HG03066 (cell line): ENCODE data around the gene TBC1D22A.

Experiments
- ATAC-seq: cut with Tn5 transposase; IDR thresholded peaks from one replicate; pipeline ENCODE4 v1.9.1; 2021; ENCODE audit warnings: low read depth; ENCODE audit not compliant: unreplicated experiment

TBC1D22A gene

DNA sequence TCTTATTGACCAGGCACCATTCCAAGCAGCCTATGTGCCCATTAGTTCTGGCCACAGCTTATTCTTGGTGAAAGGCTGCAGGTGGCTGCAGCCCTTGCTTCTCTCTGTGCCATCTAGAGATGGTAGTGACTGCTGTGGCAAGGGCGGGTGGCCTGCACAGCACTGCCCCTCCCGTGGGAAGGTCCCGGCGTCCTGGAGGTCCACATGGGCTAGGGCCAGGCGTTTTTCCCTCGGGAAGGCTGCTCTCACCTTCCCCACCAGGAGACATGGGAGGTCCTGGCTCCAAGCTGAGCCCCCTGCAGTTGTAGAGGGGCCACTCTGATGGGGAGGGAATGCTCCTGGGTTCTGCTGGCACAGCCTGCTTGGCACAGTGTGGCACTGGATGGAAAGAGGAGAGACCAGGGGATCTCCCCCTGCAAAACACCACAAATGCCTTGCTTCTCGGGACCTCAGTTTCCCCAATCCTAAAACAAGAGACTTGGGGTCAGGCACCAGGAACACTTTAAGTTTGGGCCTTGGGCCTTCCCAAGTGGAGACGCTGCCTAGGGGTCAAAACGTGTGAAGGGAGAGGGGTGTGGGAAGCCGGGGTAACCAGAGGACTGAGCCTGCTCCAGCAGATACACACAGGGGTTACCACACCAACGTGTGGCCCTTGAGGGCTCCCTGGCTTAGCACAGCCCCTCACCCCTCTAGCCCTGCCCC, 10.0 kb upstream of the TBC1D22A start:
- ATAC-seq, result no peak

GRCh38 chr22:46752988-46753310, 9.5 kb upstream of the TBC1D22A start:
- no peak for ATAC-seq

DNA sequence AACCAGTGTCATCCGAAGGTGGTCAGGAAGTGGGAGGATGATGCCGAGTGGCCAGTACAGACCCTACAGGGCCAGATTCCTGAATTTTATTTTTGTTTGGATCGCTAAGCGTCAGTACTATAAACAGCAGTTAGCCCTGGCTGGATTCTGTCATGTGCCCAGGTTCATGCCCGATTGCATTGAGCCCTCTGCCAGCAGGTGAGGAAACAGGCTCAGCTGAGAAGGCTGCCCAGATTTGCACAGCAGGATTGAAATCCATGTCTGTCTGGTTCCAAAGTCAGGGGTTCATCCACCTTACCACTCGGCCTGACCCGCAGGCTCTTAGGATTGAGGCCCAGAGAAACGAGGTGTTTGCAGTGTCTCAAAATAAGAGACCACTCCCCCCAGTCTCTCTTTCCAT, 9.1 kb upstream of the TBC1D22A start:
- no peak for ATAC-seq

GRCh38 chr22:46753761-46754109, 8.7 kb upstream of the TBC1D22A start:
- no peak for ATAC-seq

DNA sequence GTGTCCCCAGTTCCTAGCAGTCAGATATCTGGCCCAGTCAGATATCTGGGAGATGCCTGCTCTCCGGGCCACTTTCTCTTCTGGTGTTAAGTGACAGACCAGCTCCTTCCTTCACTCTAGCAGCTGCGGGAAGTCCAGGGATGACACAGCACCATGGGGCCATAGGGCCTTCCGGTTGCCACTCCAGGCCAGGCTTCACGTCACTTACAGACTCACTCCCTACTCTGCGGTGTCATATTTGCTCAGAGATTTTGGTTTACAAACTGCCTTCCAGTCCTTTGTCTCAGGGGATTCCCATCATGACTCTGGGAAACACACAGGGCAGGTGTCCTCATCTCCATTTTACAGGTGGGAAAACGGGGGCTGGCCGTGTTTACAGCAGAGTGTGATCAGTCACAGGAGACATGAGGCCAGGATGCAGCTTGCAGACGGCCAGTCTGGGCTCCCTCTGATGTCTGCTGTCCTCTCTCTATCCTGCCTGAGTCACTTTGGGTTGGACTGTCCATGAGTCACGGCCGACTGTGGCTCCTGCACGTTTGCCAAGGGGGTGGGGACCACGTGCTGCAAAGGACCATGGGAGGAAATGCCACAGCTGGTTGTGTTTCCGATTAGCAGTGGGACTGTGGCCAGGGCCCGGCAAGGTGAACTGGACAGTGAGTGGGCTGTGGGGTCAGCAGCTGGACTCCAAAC, 8.2 kb upstream of the TBC1D22A start:
- ATAC-seq, result no peak

DNA sequence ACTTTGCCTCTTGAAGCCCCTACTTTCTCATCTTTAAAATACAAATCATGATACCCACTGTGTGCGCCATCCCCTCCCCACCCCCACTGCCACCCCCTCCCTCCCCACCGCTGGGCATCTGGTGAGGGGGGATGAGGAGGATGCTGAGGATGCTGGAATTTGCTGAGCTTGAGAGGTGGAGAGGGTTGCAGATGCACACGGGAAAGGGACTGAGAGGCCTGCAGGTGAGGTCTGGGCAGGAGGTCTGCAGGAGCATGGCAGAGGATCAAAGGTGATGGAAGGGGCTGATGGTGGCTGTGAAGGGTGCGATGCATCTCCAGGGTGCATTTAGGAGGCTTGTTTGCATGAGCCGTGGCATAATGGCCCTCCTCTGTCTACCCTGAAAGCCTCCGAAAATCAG, 7.6 kb upstream of the TBC1D22A start:
- no peak for ATAC-seq

DNA sequence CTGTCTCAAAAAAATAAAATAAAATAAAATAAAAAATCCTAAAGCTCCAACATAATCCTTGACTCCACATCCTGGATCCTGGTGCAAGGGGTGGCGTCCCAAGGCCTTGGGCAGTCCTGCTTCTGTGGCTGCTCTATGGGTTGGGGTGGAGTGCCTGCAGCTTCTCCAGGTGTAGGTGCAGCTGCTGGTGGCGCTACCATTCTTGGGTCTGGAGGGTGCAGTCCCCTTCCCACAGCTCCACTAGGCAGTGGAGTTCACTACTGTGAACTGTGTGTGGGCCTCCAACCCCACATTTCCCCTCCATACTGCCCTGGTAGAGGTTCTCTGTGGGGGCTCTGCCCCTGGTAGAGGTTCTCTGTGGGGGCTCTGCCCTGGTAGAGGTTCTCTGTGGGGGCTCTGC, 6.9 kb upstream of the TBC1D22A start:
- no peak for ATAC-seq

GRCh38 chr22:46756097-46756496, 6.4 kb upstream of the TBC1D22A start:
- ATAC-seq, result no peak

- no peak for ATAC-seq
Measured at GRCh38 chr22:46757104-46757503, 5.3 kb upstream of the TBC1D22A start.

DNA sequence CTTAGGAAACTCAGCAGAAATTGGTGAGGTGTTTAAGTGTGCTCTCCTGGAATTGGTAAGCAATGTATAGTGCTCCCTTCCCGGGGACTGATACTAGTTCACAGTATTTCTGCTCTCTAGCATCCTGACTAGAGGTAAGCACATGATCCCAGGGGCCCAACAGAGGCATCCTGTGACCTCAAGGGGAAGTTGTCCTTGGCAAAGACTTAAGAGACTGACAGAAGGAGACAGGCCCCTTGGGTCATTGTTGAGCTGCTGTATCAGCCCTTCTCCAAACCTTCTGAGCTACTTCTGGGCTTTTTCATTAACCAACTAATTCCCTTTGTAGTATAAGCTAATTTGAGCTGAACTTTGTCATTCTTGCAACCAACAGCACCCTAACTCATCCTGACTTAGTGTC, 4.3 kb upstream of the TBC1D22A start:
- no peak for ATAC-seq

GRCh38 chr22:46758867-46759290, 3.6 kb upstream of the TBC1D22A start:
- ATAC-seq, result no peak

DNA sequence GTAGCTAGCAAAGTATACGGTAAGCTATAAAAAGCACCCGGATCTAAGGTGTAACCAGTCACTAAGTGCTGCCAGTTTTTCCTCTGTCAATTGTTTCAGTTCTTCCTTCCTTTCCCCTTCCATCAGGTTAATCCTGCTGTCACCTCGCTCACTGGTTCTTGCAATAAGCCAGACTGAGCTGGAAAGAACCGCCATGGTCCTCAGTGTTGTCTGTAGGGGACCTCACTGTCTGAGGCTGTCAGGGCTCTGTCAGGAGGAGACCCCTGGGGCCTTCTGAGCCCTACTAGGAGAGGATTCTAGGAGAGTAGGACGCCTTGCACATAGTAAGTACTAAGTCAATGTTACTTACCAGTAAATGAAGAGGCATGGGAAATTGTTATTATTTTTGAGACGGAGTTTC, 1.4 kb upstream of the TBC1D22A start:
- no peak for ATAC-seq

DNA sequence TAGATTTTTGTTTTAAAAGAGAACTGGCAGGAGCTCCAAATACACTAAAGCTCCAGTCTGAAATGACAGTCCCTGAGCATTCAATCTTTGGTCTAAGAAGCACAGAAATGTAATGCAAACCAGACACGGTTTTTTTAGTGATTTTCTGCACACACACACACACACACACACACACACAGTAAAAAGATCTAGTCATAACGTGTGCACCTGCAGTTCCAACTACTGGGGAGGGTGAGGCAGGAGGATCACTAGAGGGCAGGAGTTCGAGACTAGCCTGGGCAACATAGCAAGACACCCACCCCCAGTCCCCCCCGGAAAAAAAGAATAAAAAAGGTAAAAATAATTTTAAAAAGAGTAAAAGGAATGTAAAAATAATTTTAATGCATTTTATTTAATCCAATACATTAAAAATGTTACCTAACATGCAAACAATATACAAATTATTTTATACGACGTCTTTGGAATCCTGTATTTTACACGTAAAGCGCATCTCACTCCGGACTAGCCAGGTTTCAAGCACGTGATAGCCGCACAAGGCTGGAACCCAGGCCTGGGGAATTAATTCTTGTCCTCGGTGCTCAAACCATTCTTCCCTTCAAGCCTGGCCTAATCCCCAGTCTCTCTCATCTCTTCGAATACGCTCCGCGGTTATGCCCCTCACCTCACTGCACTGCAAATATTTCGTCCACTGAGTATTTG, 762 bp upstream of the TBC1D22A start:
- ATAC-seq, result no peak

- peak; percentile 63 for ATAC-seq
Measured at GRCh38 chr22:46763051-46763705, 728 bp downstream of the TBC1D22A start.

DNA sequence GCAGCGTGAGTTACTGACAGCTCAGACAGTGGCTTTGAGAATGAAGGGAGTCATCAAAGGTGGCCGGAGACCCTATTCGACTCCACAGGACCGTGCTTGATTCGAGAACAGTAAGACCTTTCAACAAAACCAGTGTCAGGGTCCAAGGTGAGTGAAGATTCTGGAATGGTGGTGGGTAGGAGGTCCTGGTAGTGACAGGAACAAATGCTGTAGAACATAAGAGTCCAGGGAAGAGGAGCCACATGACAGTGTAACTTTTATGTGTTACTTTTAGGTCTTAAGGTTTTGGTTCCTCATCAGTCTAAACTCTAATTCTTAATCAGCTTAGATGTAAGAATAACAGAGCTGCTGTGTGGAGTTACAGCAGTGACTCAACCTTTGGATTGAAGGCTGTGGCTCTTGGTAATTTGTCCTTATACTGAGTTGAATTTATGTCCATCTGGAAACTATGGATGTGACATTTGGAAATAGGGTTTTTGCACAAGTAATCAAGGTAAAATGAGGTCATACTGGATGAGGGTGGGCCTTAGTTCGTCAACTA, 1.8 kb downstream of the TBC1D22A start:
- no peak for ATAC-seq

GRCh38 chr22:46764779-46765485, 2.5 kb downstream of the TBC1D22A start:
- no peak for ATAC-seq

DNA sequence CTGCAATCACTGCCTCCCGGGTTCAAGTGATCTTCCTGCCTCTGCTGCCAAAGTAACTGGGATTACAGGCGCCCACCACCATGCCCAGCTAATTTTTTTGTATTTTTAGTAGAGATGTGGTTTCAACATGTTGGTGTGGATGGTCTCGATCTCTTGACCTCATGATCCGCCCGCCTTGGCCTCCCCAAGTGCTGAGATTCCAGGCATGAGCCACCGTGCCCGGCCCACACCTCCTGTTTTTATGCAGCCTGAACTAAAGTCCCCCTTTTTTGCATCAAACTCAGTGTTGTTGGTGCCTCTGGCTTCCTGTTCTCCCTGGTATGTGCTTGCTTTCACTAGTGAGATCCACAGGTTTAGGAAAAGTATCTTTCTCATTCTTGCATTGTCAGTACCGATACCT, 4.2 kb downstream of the TBC1D22A start:
- no peak for ATAC-seq

- no peak for ATAC-seq
Measured at GRCh38 chr22:46767249-46767985, 5.0 kb downstream of the TBC1D22A start.

- ATAC-seq, result no peak
Measured at GRCh38 chr22:46769191-46769675, 6.8 kb downstream of the TBC1D22A start.

DNA sequence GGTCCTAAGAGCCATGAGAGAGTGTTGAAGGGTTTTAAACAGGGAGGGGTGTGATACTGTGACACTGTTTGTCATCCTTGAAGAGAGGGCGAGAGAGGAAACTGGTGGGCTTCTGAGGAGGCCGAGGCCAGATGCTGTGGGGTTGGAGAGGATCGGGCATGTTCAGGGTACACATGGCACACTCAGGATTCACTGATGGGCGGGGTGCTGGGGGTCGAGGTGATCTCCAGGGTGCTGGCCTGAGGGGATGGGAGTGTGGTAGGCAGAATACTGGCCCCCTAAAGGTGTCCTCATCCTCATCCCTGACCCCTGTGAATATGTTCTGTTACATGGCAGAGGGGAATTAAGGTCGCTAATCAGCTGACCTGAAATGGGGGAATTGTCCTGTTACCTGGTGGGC, 7.3 kb downstream of the TBC1D22A start:
- no peak for ATAC-seq
